ENCODE data around the gene BCL11A. TPM values are rescaled to one million over a fixed set of nuclear protein-coding genes. Genes with fewer than 3 reads are reported as not detected.

The BCL11A gene
- 10 to 100 TPM in 1 of 3 donors, 1 to 10 TPM in 1, under 1 TPM in 1; 0.64 to 13.5 (median 6.2) TPM for total RNA-seq

- Histone ChIP-seq H3K4me1 (no peaks in the 10 kb centered on the region), H3K36me3 (no peaks in the 10 kb centered on the region), H3K27ac (peak within 1 kb of the TSS; percentile 45 to 73), H3K27me3 (peaks cover 0 to 7% of the 10 kb centered on the region in 2 donors), H3K4me3 (peak within 1 kb of the TSS; percentile 42 to 78 (median 73)), H3K9me3 (no peaks in the 10 kb centered on the region)
- TF ChIP-seq CTCF (IDR thresholded peaks at IDR 0.05) (no peak), POLR2A (IDR thresholded peaks at IDR 0.05) (no peak)
- peak in 1 of 2 donors; percentile 62 for DNase-seq (ENCODE audit: low spot score in 2 of 2)
- intact Hi-C loops (cut with DNase I; ENCODE audit: low total_unique reads), result no loop called here
These were observed at the start of gene BCL11A for GRCh38 chr2:60553495-60554073. Gene BCL11A, minus strand, starts transcription at chr2:60553654. Its CDS starts 384 bp downstream, at chr2:60553270.

- TF ChIP-seq POLR2A (IDR thresholded peaks at IDR 0.05) (no peak), POLR2AphosphoS5 (IDR thresholded peaks at IDR 0.05) (no peak), CTCF (IDR thresholded peaks at IDR 0.05) (no peak)
- H3K4me1 ChIP-seq, result no peaks in the 10 kb centered on the region
- H3K9me3 ChIP-seq, result peaks cover 0 to 6% of the 10 kb centered on the region in 2 donors
- H3K27me3 ChIP-seq, result no peaks in the 10 kb centered on the region
- intact Hi-C loops (cut with DNase I; ENCODE audit: low total_unique reads), result no loop called here
- DNase-seq (ENCODE audit: low spot score in 2 of 2), result no peak
- no peaks in the 10 kb centered on the region for H3K36me3 ChIP-seq
- H3K27ac ChIP-seq, result peak overlapping the region; percentile 41 to 69
- peak overlapping the region in 1 of 3 donors; percentile 16 for H3K4me3 ChIP-seq
These were observed 49.5 kb upstream of the BCL11A start for GRCh38 chr2:60602828-60603532.

GRCh38 chr2:60602388-60602787, 48.9 kb upstream of the BCL11A start:
- intact Hi-C loops (cut with DNase I; ENCODE audit: low total_unique reads), result no loop called here
- peaks cover 0 to 6% of the 10 kb centered on the region in 2 donors for H3K9me3 ChIP-seq
- no peak overlapping the region for H3K4me3 ChIP-seq
- no peaks in the 10 kb centered on the region for H3K36me3 ChIP-seq
- no peak for DNase-seq (ENCODE audit: low spot score in 2 of 2)
- no peaks in the 10 kb centered on the region for H3K27me3 ChIP-seq
- no peaks in the 10 kb centered on the region for H3K4me1 ChIP-seq
- TF ChIP-seq POLR2AphosphoS5 (IDR thresholded peaks at IDR 0.05) (no peak), POLR2A (IDR thresholded peaks at IDR 0.05) (no peak), CTCF (IDR thresholded peaks at IDR 0.05) (no peak)
- peak overlapping the region in 1 of 2 donors; percentile 69 for H3K27ac ChIP-seq

GRCh38 chr2:60598271-60598670, 44.8 kb upstream of the BCL11A start:
- no peaks in the 10 kb centered on the region for H3K36me3 ChIP-seq
- no peak overlapping the region for H3K27ac ChIP-seq
- no peak overlapping the region for H3K4me3 ChIP-seq
- intact Hi-C loops (cut with DNase I; ENCODE audit: low total_unique reads), result no loop called here
- TF ChIP-seq CTCF (IDR thresholded peaks at IDR 0.05), result no peak
- TF ChIP-seq POLR2A (IDR thresholded peaks at IDR 0.05), result no peak
- TF ChIP-seq POLR2AphosphoS5 (IDR thresholded peaks at IDR 0.05), result no peak
- peaks cover 0 to 6% of the 10 kb centered on the region in 2 donors for H3K9me3 ChIP-seq
- H3K4me1 ChIP-seq, result no peaks in the 10 kb centered on the region
- DNase-seq (ENCODE audit: low spot score in 2 of 2), result no peak
- H3K27me3 ChIP-seq, result no peaks in the 10 kb centered on the region

GRCh38 chr2:60597346-60597745, 43.9 kb upstream of the BCL11A start:
- Histone ChIP-seq H3K36me3 (no peaks in the 10 kb centered on the region), H3K4me1 (no peaks in the 10 kb centered on the region), H3K27me3 (no peaks in the 10 kb centered on the region), H3K4me3 (no peak overlapping the region), H3K27ac (no peak overlapping the region), H3K9me3 (peaks cover 5 to 8% of the 10 kb centered on the region in 2 donors)
- intact Hi-C loops (cut with DNase I; ENCODE audit: low total_unique reads), result no loop called here
- TF ChIP-seq POLR2A (IDR thresholded peaks at IDR 0.05), result no peak
- no peak for TF ChIP-seq POLR2AphosphoS5 (IDR thresholded peaks at IDR 0.05)
- TF ChIP-seq CTCF (IDR thresholded peaks at IDR 0.05), result no peak
- DNase-seq (ENCODE audit: low spot score in 2 of 2), result no peak
